H4 (cell line): ENCODE measurements around the gene APOBEC3H. TPM values are rescaled to one million over a fixed set of nuclear protein-coding genes. Genes with fewer than 3 reads are reported as not detected.

Experiments
- total RNA-seq: library from RNA; depleted of rRNA; stranded (reverse); fragments of >200 nt; shearing (Covaris generic); gene quantifications from 2 replicates; pipeline ENCODE4 v1.2.3, GENCODE V29; 2014; rRNA removed

The APOBEC3H gene
- total RNA-seq, 1 experiment from 2014 or later: 1.4 TPM

Other genes starting within 250 kb of the APOBEC3H start
- 19.6 and 21.5 TPM in 2 replicates for gene CBX6, start 225.0 kb upstream of the APOBEC3H start, total RNA-seq
- not detected in 2 replicates for gene APOBEC3A, start 139.6 kb upstream of the APOBEC3H start, total RNA-seq
- 8.4 and 13.6 TPM in 2 replicates for gene APOBEC3B, start 114.9 kb upstream of the APOBEC3H start, total RNA-seq
- 7.2 and 8.0 TPM in 2 replicates for gene APOBEC3C, start 83.0 kb upstream of the APOBEC3H start, total RNA-seq
- 0.84 and 1.1 TPM in 2 replicates for gene APOBEC3D, start 76.1 kb upstream of the APOBEC3H start, total RNA-seq
- gene APOBEC3F, start 56.4 kb upstream of the APOBEC3H start, total RNA-seq: 1.7 and 9.2 TPM in 2 replicates
- gene APOBEC3G, start 20.0 kb upstream of the APOBEC3H start, total RNA-seq: 23.6 and 31.9 TPM in 2 replicates
- gene CBX7, start 55.4 kb downstream of the APOBEC3H start, total RNA-seq: 0.37 and 1.7 TPM in 2 replicates
- gene PDGFB, start 147.7 kb downstream of the APOBEC3H start, total RNA-seq: 0.14 TPM in 1 of 2 replicates, not detected in the other
- gene RPL3, start 222.4 kb downstream of the APOBEC3H start, total RNA-seq: 2,177 and 2,312 TPM in 2 replicates